GM19468 (cell line): Measurements from ENCODE around the gene MARCHF3.
"Not testable (repeated sequence)": the region's sequence is repeated elsewhere in the genome, so short reads cannot be mapped to it uniquely, and the experiment has no call there.

Experiments
- ATAC-seq: cut with Tn5 transposase; IDR thresholded peaks from one replicate; pipeline ENCODE4 v1.9.1; 2021; ENCODE audit warnings: mild to moderate bottlenecking, moderate library complexity, moderate number of reproducible peaks; ENCODE audit not compliant: unreplicated experiment; ENCODE audit errors: extremely low read depth

Gene MARCHF3

DNA sequence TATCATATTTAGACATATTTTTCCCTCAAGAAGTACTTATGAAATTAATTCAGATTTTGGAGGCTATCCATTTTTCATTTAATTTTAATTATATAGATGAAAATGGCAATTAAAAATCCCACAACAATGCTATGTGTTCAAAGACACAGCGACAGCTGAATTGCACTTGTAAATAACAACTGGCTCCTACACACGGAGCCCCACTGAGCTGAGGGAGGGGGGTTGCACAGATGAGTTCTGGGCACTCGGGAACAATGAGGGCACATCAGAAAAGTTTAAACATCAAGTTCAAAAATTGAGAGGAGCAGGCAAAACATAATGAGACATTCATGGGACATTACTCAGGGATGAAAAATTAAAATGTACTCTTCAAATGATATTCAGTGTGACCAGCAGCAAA lies 104.9 kb downstream of the MARCHF3 start:
- no peak for ATAC-seq

- no peak for ATAC-seq
Observed at GRCh38 chr5:126924331-126925033, 105.9 kb downstream of the MARCHF3 start.

GRCh38 chr5:126921241-126922091 lies 108.9 kb downstream of the MARCHF3 start:
- ATAC-seq: no peak

DNA sequence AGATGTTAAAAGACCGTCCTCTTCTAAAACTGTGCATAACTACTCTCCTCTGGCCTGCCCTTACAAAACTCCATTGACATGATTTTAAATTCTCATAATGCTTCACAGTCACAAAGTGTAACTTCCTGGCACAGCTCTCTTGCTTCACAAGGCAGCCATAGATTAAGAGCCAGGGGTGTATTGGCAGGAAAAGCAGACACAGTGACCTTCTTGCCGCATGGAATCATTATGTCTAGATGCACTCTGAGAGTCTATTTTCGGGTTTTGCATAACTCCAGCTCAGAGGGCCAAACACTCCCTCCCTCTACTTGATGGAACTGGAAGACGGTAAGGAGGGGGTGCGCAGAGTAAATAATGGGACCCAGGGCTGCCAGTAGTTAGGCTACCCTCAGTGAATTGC lies 110.1 kb downstream of the MARCHF3 start:
- no peak for ATAC-seq

DNA sequence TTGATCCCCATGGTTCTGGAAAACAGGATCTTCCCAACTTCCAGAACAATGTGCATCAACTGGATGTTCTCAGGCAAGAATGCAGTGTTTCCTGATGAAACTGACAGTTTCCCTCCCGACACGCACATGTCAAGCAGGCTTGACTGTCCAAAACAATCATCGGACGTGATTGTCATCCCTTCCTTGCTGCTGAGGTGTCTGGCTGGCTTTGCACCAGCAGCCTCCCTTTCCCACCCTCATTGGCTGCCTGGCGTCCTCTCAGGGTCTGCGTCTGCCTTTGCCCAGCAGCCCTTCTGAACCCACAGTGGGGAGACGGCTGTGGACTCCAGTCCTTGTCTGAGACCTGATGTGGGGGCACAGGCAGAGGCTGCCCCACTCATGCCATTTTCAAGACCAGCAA lies 110.8 kb downstream of the MARCHF3 start:
- no peak for ATAC-seq

DNA sequence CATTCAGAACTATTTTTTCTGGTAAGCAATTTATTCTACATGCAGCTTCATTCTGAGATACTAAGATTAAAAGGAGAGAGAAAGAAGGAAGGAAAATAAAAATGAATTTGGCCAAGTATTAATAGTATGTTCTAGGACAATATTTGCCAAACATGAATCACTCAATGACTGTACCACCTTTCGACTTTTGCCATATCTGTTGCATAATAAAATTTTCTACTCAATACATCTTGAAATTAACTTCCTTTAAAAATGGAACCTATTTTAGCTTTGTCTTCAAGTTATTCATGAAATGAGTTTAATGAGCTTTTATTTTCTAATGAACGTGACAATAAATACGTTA lies 111.8 kb downstream of the MARCHF3 start:
- no peak for ATAC-seq

GRCh38 chr5:126917918-126918614 lies 112.3 kb downstream of the MARCHF3 start:
- no peak for ATAC-seq

- ATAC-seq: no peak
Observed at GRCh38 chr5:126915496-126915895, 114.9 kb downstream of the MARCHF3 start.

DNA sequence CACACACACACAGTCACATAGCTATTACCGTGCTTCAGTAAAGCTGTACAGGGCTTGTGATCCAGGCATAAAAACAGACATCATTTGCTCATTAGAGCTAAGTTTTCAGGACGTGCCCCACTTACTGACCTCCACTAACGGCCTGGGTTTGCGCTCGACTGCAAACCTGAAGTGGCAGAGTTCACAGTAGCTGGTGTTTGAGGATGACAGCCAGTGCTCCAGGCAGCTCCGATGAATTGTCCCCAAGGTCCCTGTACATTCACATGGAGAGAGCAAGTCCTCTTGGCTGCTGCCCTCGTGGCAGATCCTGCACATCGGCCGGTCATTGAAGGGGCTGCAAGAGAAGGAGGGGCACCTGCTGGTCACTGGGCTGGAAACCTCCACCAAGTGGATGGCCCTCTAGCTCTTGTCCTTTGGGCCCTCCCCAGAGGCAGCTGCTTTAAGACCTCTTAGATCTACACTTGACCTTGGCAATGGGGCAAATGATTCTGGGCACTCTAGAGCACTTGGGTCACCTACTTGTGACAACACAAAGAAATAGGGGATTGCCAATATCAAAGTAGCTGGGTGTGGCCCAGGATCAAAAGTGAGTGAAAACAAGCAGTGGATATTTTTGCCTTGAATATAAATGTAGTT lies 115.4 kb downstream of the MARCHF3 start:
- no peak for ATAC-seq

DNA sequence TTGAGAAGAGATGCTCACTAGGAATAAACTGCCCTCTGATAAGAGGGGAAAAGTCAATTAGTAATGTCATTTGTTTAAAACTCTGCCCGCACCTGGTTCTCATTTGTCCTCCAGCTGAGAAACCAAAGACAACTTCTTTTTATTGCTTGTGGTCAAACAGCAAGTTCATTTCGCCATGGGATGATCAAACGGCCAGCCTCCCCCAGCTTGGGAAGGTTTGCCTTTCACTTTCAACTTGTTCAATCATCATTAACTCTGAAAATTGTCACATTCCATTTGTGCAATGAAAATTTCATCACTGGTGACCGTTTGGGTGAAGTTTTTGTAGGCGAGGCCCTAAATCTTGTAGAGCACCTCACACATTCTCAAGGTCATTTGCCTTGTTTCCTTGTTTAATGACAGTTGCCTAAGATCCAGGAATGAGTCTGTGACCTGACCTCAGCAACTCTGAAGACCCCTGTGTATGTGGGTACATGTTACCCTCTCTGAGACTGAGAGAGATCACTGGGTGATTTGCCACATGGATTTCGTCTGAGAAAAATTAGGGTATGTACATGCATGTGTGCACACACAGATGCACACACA lies 117.7 kb downstream of the MARCHF3 start:
- no peak for ATAC-seq

- ATAC-seq: no peak
Observed at GRCh38 chr5:126911986-126912385, 118.4 kb downstream of the MARCHF3 start.

GRCh38 chr5:126909856-126910255 lies 120.5 kb downstream of the MARCHF3 start:
- ATAC-seq: no peak

GRCh38 chr5:126904407-126904806 lies 126.0 kb downstream of the MARCHF3 start:
- ATAC-seq: not testable (repeated sequence)

DNA sequence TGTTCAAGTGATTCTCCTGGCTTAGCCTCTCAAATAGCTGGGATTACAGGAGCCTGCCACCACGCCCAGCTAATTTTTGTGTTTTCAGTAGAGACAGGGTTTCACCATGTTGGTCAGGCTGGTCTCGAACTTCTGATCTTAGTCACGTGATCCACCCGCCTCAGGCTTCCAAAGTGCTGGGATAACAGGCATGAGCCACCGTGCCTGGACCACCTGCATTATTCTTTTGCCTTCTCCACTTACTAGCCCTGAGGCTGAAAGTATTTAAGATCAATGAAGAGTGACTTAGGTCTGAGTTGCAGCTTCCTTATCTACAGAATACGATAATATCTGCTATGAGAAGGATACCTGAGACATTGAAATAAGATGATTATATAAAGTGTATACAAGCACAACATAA lies 129.6 kb downstream of the MARCHF3 start:
- ATAC-seq: no peak

- no peak for ATAC-seq
Observed at GRCh38 chr5:126899476-126899875, 130.9 kb downstream of the MARCHF3 start.

GRCh38 chr5:126897851-126898630 lies 132.3 kb downstream of the MARCHF3 start:
- ATAC-seq: no peak

- no peak for ATAC-seq
Observed at GRCh38 chr5:126896170-126896702, 134.1 kb downstream of the MARCHF3 start.

DNA sequence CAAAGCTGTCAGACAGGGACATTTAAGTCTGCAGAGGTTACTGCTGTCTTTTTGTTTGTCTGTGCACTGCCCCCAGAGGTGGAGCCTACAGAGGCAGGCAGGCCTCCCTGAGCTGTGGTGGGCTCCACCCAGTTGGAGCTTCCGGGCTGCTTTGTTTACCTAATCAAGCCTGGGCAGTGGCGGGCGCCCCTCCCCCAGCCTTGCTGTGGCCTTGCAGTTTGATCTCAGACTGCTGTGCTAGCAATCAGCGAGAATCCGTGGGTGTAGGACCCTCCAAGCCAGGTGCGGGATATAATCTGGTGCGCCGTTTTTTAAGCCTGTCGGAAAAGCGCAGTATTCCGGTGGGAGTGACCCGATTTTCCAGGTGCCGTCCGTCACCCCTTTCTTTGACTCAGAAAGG lies 134.6 kb downstream of the MARCHF3 start:
- not testable (repeated sequence) for ATAC-seq

DNA sequence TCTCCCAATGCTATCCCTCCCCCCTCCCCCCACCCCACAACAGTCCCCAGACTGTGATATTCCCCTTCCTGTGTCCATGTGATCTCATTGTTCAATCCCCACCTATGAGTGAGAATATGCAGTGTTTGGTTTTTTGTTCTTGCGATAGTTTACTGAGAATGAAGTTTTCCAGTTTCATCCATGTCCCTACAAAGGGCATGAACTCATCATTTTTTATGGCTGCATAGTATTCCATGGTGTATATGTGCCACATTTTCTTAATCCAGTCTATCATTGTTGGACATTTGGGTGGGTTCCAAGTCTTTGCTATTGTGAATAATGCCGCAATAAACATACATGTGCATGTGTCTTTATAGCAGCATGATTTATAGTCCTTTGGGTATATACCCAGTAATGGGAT lies 139.9 kb downstream of the MARCHF3 start:
- not testable (repeated sequence) for ATAC-seq
